Vagina (tissue), 2 donors: ENCODE data around the gene CIAO1. TPM values are rescaled to one million over a fixed set of nuclear protein-coding genes. Genes with fewer than 3 reads are reported as not detected.
A peak's percentile ranks its signal among the peaks of the same experiment; 100 is the strongest.

Experiments used
- DNase-seq, 2 donors: peaks; one replicate each; pipeline ENCODE4 v3.0.0-alpha.2; 2017; ENCODE audit errors: extremely low spot score in 2 of 2
- H3K27ac ChIP-seq: fragments of 200-600 bp; sonication (generic); one replicate; pipeline ENCODE4 v1.5.1; 2019
- H3K27me3 ChIP-seq: fragments of 200-600 bp; sonication (generic); one replicate; pipeline ENCODE4 v1.5.1; 2019
- H3K36me3 ChIP-seq, 2 donors: fragments of 200-600 bp; sonication (generic); one replicate each; pipeline ENCODE4 v1.5.1; 2017 to 2019
- H3K4me1 ChIP-seq: fragments of 200-600 bp; sonication (generic); one replicate; pipeline ENCODE4 v1.5.1; 2019
- H3K4me3 ChIP-seq, 2 donors: fragments of 200-600 bp; sonication (generic); 1 replicate in 1 of 2; 2 replicates in 1 of 2; pipeline ENCODE4 v1.5.1; 2016 to 2019
- H3K9me3 ChIP-seq: fragments of 200-600 bp; sonication (generic); one replicate; pipeline ENCODE4 v1.5.1; 2019
- CTCF ChIP-seq, 3 experiments: fragments of 450-650 bp in 2 of 3; fragments of 200-600 bp in 1 of 3; sonication (generic) in 1 of 3; IDR thresholded peaks; one replicate each; pipeline ENCODE4 v1.5.1; 2017 to 2019; ENCODE audit warnings: antibody characterized with exemption in 3 of 3, mild to moderate bottlenecking in 2 of 3, moderate library complexity in 2 of 3
- POLR2A ChIP-seq, 2 donors: fragments of 450-650 bp; IDR thresholded peaks; one replicate each; pipeline ENCODE4 v1.6.1; 2017; ENCODE audit warnings: antibody characterized with exemption in 2 of 2, mild to moderate bottlenecking in 2 of 2, moderate library complexity in 2 of 2
- POLR2AphosphoS5 ChIP-seq, 2 donors: sonication (generic); formaldehyde crosslinking; IDR thresholded peaks; one replicate each; pipeline ENCODE4 v1.9.0; 2017; ENCODE audit warnings: antibody characterized with exemption in 2 of 2, mild to moderate bottlenecking in 2 of 2, low read depth in 1 of 2; ENCODE audit not compliant: insufficient read depth in 1 of 2
- intact Hi-C: fragments of 100-400 bp; cut with DNase I; formaldehyde crosslinking; loops from one replicate; pipeline ENCODE4 v1.15.1; 2023
- total RNA-seq: library from RNA; depleted of rRNA; stranded (reverse); fragments of >200 nt; gene quantifications from one replicate; pipeline ENCODE4 v1.2.3, GENCODE V29; 2016

The CIAO1 gene
- total RNA-seq, 1 donor from 2014 or later = 92.6 TPM

GRCh38 chr2:96265349-96265839 lies 631 bp upstream of the CIAO1 start:
- Histone ChIP-seq H3K27me3 (no peaks in the 10 kb centered on the region), H3K27ac (peak overlapping the region; percentile 77), H3K4me1 (peaks cover 57% of the 10 kb centered on the region), H3K9me3 (no peaks in the 10 kb centered on the region), H3K4me3 (peak overlapping the region; percentile 85 to 91), H3K36me3 (peaks cover 0 to 24% of the 10 kb centered on the region in 2 donors)
- no peak for DNase-seq
- TF ChIP-seq POLR2AphosphoS5 (IDR thresholded peaks at IDR 0.05; ENCODE audit: insufficient read depth in 1 of 2, low read depth in 1 of 2) = no peak
- no peak for TF ChIP-seq CTCF (IDR thresholded peaks at IDR 0.05)
- TF ChIP-seq POLR2A (IDR thresholded peaks at IDR 0.05) = no peak
- intact Hi-C loops = no loop called here

DNA sequence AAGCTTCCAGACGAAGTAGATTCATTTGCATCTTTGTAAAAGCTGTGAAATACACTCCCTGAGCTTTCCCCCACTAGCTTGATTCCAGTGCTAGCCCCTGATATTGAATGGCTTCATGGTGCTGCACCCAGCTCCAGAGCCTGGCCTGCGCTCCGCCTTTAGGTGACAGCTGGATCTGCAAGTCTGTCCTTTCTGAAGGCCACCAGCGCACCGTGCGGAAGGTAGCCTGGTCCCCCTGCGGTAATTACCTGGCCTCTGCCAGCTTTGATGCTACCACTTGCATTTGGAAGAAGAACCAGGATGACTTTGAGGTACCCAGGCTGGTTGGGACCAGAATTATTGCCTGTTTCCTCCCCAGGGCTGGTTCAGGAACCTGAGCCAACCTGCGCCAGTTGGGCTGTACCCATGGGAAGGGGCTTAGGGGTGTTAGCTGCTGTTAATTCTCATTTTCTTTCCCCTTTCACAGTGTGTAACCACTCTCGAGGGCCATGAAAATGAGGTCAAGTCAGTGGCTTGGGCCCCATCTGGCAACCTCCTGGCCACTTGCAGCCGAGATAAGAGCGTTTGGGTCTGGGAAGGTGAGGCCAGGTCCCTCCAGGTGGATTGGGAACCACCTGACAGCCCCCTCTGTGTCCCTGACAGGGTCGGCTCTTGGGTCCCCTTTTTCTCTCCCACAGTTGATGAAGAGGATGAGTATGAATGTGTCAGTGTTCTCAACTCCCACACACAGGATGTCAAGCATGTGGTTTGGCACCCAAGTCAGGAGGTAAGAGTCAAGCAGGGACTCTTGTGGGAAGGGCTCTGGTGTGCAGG lies 1.3 kb downstream of the CIAO1 start:
- no peak overlapping the region for H3K27ac ChIP-seq
- TF ChIP-seq CTCF (IDR thresholded peaks at IDR 0.05) (no peak), POLR2A (IDR thresholded peaks at IDR 0.05) (no peak), POLR2AphosphoS5 (IDR thresholded peaks at IDR 0.05; ENCODE audit: insufficient read depth in 1 of 2, low read depth in 1 of 2) (no peak)
- intact Hi-C loops = no loop called here
- H3K27me3 ChIP-seq = no peaks in the 10 kb centered on the region
- peaks cover 40% of the 10 kb centered on the region for H3K4me1 ChIP-seq
- H3K4me3 ChIP-seq = peak overlapping the region; percentile 85 to 91
- DNase-seq = no peak
- no peaks in the 10 kb centered on the region for H3K9me3 ChIP-seq
- H3K36me3 ChIP-seq = peaks cover 0 to 41% of the 10 kb centered on the region in 2 donors

GRCh38 chr2:96271995-96272394 lies 6.0 kb downstream of the CIAO1 start:
- peaks cover 7% of the 10 kb centered on the region for H3K4me1 ChIP-seq
- intact Hi-C loops = no loop called here
- peaks cover 0 to 79% of the 10 kb centered on the region in 2 donors for H3K36me3 ChIP-seq
- H3K9me3 ChIP-seq = no peaks in the 10 kb centered on the region
- H3K4me3 ChIP-seq = no peak overlapping the region
- no peak overlapping the region for H3K27ac ChIP-seq
- TF ChIP-seq POLR2AphosphoS5 (IDR thresholded peaks at IDR 0.05; ENCODE audit: insufficient read depth in 1 of 2, low read depth in 1 of 2) (no peak), CTCF (IDR thresholded peaks at IDR 0.05) (no peak), POLR2A (IDR thresholded peaks at IDR 0.05) (no peak)
- no peaks in the 10 kb centered on the region for H3K27me3 ChIP-seq
- no peak for DNase-seq

GRCh38 chr2:96273763-96274162 lies 7.7 kb downstream of the CIAO1 start:
- no peak overlapping the region for H3K4me3 ChIP-seq
- TF ChIP-seq POLR2A (IDR thresholded peaks at IDR 0.05) (no peak), POLR2AphosphoS5 (IDR thresholded peaks at IDR 0.05; ENCODE audit: insufficient read depth in 1 of 2, low read depth in 1 of 2) (no peak), CTCF (IDR thresholded peaks at IDR 0.05) (no peak)
- H3K27me3 ChIP-seq = no peaks in the 10 kb centered on the region
- H3K4me1 ChIP-seq = no peaks in the 10 kb centered on the region
- no peak overlapping the region for H3K27ac ChIP-seq
- no peak for DNase-seq
- intact Hi-C loops = no loop called here
- H3K36me3 ChIP-seq = peaks cover 4 to 85% of the 10 kb centered on the region in 2 donors
- H3K9me3 ChIP-seq = no peaks in the 10 kb centered on the region
